COLO829 (cell line): ENCODE results near the gene CCNB2.
A peak's percentile ranks its signal among the peaks of the same experiment; 100 is the strongest.
"Not testable (repeated sequence)": the region's sequence is repeated elsewhere in the genome, so short reads cannot be mapped to it uniquely, and the experiment has no call there.

Experiments
- DNase-seq: peaks from one replicate; pipeline ENCODE4 v3.0.0; 2012; ENCODE audit warnings: low spot score

CCNB2 gene

DNA sequence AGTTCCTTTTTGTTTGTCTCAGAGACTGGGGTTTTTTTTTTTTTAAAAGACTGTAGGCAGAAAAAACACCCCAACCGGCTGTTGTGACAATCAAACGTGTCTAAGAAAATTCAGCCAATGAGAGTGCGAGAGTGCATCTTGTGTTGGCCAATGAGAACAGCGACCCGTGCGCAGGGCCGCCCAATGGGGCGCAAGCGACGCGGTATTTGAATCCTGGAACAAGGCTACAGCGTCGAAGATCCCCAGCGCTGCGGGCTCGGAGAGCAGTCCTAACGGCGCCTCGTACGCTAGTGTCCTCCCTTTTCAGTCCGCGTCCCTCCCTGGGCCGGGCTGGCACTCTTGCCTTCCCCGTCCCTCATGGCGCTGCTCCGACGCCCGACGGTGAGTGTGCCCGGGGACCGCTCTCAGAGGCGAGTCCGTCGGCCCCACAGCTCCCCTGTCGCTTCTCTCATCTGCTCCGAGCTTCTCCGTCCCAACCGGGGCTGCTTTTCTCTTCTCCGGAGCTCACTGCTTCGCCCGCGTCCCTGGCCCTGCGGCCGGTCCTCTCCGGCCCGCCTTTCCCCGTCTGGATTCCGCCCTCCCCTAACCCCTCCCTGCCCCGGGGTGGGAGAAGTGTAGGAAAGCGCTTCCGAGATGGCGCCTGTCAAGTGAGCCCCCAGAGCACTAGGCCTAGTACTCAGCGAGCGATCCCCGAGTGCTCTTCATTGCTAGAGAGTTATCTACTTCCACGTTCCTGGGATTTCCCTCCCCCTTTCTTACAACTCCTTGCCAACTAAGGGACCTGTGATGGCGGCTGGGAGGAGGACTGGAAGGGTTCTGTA is at the start of gene CCNB2:
Gene CCNB2 (plus strand): TSS at position 235 of the 821 bp plus-strand sequence. CDS start 123 bp downstream, at position 358.
- peak; percentile 83 for DNase-seq

DNA sequence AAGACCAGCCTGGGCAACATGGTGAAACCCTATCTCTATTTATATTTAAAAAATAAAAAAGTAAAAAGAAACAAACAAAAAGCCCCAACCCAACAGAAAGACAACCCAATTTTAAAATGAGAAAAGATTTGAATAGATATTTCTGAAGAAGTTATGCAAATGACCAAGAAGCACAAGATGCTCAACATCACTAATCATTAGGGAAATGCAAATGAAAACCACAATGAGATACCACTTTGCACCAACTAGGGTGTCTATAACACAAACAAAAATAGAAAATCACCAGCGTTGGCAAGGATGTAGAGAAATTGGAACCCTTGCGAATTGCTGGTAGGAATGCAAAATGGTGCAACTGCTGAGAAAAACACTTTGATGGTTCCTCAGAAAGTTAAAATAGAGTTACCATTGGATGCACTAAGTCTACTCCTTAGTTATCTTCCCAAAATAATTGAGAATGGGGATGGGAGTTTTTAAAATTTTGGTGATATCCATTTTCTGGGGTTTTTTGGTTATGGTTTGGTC is 45.8 kb upstream of the CCNB2 start:
- no peak for DNase-seq

DNA sequence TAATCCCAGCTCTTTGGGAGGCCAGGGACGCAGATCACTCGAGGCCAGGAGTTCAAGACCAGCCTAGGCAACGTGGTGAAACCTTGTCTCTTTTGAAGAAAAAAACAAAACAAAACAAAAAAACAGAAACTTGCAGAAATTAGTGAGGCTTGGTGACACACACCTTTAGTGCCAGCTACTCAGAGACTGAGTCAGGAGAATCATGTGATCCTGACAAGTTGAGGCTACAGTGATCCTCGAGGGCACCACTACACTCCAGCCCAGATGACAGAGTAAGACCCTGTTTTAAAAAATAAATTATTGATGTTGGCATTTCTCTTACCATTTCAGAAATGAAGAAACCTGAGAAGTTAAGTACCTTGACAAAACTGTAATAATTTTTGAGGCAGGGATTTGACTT is 44.6 kb upstream of the CCNB2 start:
- no peak for DNase-seq

DNA sequence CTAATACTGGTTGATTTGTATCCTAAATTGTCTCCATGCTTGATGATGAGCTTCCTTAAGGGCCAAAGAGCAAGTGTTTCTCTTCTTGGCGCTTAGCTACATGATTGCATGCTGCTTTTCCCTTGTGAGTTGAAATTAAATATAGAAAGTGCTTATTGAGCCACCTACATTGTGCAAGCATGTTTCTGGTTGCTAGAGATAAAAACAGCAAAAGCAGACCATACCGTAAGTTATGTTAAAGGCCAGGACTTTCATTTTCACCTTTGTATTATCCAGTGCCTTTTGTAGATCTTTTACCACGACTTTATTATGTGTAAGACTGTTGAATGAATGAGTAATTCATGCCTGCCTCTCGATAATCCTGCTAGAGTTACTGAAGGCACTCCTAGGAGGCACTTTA is 41.9 kb upstream of the CCNB2 start:
- DNase-seq: no peak

DNA sequence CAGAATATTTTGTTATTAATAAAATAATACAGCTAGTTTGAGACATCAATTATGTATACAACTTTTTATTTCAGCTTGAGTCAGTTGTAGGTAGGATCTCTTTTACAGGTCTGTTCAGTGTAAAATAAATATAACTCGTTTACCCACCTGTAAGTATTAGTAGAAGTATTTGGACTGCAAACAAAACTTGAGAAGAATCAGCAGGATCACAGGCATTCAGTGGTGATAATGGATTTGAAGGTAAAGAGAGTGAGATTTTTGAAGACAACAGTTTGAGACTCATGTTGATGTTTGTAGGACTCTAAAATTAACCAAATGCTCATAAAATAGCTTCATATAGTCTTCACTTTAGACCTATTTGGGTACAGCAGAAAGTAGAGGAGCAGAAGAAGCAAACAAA is 35.5 kb upstream of the CCNB2 start:
- DNase-seq: no peak

DNA sequence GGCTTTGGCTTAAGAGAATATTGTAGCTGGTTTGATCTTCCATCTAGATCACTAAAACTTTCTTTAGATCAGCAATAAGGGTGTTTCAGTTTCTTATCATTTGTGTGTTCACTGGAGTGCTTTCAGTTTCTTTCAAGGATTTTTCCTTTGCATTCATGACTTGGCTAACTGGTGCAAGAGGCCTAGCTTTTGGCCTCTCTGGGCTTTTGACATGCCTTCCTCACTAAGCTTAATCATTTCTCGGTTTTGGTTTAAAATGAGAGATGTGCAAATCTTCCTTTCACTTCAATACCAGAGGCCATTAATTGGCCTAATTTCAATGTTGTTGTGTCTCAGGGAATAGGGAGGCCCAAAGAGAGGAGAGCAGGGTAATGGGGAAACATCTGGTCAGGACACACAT is 30.3 kb upstream of the CCNB2 start:
- DNase-seq: no peak

DNA sequence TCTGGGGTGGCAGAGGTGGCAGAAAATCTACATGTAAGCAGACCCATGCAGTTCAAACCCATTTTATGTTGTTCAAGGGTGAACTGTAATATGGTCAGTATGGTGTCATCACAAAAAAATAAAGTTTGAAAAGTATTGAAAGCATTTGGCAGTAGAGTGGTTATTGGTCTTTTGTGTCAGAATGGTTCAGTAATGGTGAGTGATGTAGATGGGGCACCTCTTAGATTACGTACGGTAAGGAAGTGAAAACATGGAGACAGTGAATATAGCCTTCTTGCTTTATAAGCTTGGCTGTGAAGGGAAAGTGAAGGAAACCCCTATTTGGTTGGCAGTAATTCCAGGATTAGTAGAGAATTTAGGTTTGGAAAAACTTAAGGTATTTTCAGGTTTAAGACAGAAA is 17.2 kb upstream of the CCNB2 start:
- no peak for DNase-seq

DNA sequence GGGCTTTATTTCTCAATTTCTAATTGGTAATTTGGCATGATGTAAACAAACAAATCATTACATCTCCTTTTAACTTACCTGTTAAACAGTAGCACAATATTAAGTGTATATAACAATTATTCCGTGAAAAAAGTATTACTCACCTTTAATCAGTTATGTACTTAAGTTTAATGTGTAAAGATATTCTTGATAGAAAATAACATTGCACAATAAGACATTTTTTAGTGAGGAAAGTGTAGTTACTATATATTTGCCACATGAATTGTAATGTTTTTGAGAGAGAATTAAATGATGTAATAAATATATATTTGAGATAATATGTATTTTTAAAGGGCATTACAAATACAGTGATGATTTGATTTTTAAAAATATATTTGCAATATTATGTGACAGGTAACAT is 10.9 kb upstream of the CCNB2 start:
- DNase-seq: no peak

DNA sequence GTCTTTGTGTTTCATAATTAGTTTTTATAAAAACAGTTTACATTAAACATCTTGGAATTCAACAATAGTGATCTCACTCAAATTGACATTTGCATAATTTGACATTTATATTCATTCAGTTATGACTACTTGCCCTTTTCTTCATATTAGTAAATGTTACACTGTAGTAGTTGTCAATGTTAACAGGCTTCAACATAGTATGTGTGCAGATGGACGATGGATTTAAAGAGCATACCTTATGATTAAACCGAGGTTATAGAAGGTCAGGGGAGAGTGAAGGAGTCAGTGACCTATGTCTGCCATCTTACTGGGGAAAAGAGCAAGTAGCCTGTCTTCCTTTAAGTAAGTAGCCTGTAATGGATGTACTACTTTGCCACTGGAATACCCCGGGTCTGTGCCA is 8.5 kb upstream of the CCNB2 start:
- DNase-seq: no peak

DNA sequence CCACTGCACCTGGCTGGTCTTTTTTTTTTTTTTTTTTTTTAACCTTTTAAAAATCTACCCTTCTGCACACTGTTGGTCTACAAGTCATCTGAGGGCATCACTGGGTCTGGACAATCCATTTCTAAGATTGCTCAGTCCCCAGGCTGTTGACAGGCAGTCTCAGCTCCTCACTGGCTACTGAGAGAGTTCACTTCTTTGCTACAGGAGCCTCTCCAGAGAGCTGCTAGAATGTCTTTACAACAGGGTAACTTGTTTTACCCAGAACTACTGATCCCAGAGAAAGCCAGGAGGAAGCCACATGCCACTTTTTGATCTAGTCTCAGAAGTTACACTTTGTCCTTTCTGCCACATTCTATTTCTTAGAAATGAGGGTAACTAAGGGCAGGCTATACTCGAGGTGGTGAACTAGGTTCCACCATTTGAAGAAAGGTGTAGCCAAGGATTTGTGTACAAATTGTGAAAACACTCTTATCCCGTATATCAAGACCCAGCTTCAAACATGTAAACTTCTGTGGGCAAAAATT is 5.7 kb upstream of the CCNB2 start:
- no peak for DNase-seq

DNA sequence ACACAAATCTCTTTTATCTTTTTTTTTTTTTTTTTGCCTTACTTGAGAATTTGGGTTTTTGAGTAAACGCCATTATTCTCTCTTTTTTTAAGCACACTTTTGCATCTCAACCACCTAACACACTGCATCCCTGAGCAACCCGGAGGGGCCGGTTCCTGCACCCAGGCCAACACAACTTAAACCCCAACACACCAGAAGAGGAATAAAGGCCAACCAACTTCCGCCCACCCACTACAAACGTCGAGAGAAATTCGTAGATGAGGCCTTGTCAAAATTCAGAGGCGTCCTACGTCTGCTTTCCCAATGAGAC is 389 bp upstream of the CCNB2 start:
- no peak for DNase-seq

DNA sequence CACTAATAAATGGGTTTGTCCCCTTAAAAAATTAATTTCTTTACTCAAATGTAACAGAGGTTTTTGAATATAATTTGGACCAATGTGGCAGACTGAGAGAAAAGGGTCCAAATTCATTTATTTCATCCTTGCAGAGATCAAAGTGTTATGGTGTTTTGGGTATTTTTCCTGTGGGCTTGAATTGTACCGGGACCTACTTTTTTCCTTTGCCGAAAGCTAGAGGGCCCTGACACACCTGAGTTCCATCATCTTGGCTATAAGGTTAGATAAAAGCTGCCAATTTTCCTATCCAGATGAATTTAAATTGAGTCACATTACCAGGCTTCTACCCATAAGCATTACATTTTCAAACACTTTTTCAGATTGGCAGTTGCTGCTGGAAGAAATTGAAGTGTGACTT is 908 bp downstream of the CCNB2 start:
- no peak for DNase-seq

DNA sequence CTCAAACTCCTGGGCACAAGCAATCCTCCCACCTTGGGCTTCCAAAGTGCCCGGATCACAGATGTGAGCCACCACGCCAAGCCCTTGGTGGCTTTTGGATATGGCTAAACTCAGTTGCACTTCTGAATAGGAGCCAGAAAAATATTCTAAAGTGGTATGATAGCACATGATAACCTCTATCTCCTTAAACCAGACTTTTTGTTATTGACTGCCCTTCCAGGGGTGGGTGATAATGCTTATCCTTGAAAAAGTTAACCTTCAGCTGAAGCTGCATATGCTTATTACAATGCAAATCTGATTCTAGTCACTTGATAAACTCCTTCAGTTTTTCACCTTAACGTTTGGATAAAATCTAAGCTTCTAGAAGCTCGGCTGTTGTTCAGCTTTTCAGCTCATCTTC is 6.3 kb downstream of the CCNB2 start:
- DNase-seq: no peak

DNA sequence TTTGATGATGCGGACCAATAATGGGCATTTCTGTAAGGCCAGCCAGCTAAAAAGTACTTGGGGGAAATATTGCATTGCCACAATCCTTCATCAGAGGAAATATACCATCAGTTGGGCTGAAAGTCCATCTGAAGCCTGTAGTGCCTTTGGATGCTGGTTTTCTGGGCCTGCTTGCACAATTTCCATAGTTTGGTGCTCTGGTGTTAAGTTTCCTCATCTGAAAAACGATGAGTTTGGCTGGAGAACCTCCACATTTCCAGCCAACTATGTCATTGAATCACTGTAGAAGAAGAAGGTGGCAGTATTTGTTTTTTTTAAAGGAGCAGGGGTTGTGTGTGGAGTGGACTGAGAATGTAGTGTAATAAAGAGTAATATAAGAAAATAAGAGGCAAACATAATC is 10.1 kb downstream of the CCNB2 start:
- no peak for DNase-seq

DNA sequence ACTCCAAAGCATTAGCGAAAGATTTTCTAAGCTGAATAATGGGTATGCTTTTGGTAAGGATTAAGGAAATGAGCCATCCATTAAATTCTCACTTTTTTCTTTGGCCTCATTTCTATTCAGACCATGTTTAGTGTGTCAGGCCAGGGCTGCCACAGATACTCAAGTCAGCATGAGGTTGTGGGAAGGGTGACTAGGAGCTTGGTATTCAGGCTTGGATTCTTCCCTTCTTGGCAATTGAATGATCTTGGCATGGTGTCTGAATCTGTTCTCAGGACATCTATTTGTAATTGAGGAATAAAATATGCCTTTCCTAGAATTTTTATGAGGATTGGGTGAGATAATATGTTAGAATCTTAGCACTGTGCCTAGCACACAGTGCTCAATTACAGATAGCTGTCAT is 11.2 kb downstream of the CCNB2 start:
- DNase-seq: no peak

DNA sequence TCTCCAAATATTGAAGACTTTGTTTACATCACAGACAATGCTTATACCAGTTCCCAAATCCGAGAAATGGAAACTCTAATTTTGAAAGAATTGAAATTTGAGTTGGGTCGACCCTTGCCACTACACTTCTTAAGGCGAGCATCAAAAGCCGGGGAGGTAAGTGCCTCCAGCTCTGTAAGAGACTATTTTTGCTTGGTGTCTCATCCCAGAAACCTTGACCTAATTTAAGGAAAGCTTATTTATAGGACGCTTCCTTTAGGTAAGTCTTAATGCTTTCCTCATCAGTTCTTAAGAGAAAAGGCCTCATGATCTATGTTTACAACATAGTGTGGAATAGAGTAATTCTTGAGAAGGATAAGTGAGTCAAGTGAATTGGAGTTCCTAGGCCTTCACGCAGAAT is 11.8 kb downstream of the CCNB2 start:
- DNase-seq: no peak

DNA sequence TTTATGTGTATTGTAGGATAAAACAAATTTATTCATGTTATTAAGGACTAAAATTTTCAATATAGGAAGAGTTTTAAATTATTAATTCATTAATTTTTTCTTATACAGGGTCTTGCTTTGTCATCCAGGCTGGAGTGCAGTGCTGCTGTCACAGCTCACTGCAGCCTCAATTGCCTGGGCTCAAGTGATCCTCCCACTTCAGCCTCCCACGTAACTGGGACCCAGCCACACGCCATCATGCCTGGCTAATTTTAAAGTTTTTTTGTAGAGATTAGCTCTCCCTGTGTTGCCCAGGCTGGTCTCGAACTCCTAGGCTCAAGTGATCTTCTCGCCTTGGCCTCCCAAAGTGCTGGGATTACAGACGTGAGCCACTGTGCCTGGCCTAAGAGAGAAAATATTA is 14.7 kb downstream of the CCNB2 start:
- DNase-seq: no peak

DNA sequence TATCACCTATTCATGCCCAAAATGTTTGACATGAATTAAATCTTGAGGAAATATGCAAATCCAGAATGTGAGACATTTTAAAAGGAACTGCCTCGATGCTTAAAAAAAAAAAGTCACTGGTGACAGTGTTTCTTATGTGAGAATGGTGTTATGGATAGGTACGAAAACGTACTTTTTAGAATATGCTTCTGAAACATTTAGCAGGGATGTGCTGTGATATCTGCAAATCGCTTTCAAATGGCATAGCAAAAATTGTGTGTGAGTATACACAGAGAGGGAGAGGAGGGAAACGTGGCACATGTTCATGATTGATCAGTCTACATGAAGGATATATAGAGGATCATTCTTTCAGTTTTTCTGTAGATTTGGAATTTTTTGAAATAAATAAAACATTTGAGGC is 16.0 kb downstream of the CCNB2 start:
- no peak for DNase-seq

DNA sequence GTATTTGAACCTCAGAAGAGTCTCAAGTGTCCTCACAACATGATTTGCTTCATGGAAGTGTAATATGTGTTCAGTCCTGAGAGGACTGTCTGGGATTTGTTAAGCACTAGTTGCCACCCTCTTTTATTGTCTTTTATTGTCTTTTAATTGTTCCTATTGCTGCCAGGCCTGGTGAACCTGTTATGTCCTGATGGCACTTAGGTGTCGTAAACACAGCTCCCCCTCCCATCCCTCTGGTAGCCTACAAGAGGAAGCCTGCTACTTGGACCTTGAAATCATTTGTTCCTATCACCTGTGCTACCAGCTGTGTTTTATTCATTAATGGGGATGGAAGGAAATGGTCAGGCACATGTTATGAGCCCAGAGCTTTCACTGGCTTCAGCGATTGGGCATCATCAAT is 19.3 kb downstream of the CCNB2 start:
- DNase-seq: no peak

DNA sequence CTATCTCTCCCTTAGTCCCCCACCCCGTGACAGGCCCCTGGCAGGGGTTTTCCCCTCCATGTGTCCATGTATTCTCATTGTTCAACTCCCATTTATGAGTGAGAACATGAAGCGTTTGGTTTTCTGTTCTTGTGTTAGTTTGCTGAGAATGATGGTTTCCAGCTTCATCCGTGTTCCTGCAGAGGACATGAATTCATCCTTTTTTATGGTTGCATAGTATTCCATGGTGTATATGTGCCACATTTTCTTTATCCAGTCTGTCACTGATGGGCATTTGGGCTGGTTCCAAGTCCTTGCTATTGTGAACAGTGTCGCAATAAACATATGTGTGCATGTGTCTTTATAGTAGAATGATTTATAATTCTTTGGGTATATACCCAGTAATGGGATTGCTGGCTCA is 20.7 kb downstream of the CCNB2 start:
- not testable (repeated sequence) for DNase-seq

DNA sequence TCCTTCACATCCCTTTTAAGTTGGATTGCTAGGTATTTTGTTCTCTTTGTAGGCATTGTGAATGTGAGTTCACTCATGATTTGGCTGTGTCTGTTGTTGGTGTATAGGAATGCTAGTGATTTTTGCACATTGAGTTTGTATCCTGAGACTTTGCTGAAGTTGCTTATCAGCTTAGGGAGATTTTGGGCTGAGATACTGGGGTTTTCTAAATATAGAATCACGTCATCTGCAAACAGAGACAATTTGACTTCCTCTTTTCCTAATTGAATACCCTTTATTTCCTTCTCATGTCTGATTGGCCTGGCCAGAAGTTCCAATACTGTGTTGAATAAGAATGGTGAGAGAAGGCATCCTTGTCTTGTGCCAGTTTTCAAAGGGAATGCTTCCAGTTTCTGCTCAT is 22.3 kb downstream of the CCNB2 start:
- DNase-seq: not testable (repeated sequence)

DNA sequence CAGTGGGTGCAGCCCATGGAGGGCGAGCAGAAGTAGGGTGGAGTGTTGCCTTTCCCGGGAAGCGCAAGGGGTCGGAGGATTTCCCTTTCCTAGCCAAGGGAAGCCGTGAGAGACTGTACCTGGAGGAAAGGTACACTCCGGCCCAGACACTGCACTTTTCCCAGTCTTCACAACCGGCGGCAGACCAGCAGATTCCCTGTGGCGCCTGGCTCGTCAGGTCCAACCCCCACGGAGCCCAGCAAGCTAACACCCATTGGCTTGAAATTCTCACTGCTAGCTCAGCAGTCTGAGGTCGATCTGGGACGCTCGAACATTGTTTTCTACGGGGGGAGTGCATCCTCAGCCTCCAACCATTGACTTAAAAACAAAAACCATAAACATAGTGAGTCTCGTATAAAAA is 26.5 kb downstream of the CCNB2 start:
- DNase-seq: no peak

DNA sequence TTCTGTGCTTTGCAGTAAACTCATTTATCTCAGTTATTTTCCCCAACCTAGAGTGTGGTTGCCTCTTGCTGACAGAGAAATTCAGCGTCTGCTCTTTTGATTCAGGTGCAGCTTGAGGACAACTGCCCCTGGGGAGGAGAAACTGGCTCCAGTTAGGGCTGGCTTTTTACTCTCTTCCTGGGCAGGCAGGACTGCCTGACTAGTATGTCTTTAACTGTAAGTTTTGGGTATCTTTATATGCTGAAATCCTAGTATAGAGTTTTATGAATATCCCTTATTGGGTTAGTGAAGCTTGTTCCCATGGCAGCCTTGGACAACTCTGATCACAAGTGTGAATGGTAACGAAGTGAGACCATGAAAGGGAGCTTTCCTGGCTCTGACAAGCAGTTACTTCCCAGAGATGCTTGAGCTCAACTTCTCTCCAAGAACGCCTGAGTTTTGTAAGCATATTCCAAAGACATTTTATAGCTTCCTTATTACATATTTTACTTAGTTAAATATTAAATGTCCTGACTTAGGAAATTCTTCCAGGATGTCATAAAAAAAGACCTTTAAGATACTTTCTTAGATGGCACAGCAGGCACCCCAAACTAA is 27.1 kb downstream of the CCNB2 start:
- DNase-seq: no peak

DNA sequence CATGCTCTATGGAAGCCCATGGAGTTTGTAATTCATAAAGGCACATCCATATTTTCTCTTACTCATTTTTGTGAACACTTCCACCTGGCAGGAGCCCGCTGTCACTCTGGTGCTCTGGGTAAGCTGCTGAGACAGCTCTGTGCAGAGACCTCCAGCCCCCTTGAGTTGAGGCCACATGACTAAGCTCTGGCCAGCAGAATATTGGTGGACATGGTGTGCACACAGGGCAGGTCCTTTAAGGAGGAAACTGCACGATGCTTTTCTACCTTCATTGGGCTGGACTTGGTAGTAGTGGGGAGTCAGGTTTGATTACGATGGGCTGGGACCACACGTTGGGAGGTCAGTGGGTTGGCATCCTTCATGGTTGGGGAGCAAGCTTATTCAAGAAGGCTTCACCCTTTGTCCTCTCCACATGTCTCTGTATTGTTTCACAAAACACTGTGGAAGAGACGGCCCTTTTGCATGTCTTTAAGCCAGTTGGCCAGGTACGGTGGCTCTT is 29.0 kb downstream of the CCNB2 start:
- no peak for DNase-seq
